Loucy (cell line): ENCODE data around the gene KRTAP10-3.

Experiments
- H2AFZ ChIP-seq: fragments of 200-600 bp; sonication (generic); 2 replicates; pipeline ENCODE4 v1.6.0; 2016; ENCODE audit warnings: antibody characterized with exemption, mild to moderate bottlenecking, low read length, moderate library complexity
- H3F3A ChIP-seq: fragments of 200-600 bp; 2 replicates; pipeline ENCODE4 v1.6.0; 2016; ENCODE audit warnings: antibody characterized with exemption, low read depth, mild to moderate bottlenecking
- H3K27me3 ChIP-seq: fragments of 200-600 bp; sonication (generic); 2 replicates; pipeline ENCODE4 v1.6.1; 2014; ENCODE audit warnings: low read length, mild to moderate bottlenecking; ENCODE audit not compliant: insufficient read depth, poor library complexity, severe bottlenecking
- H3K36me3 ChIP-seq: fragments of 200-600 bp; sonication (generic); 2 replicates; pipeline ENCODE4 v1.6.1; 2016; ENCODE audit warnings: low read length; ENCODE audit not compliant: insufficient read depth
- H3K4me1 ChIP-seq: fragments of 200-600 bp; sonication (generic); 2 replicates; pipeline ENCODE4 v1.5.1; 2014; ENCODE audit warnings: low read length, mild to moderate bottlenecking; ENCODE audit not compliant: insufficient read depth, poor library complexity, severe bottlenecking
- H3K4me2 ChIP-seq: fragments of 200-600 bp; sonication (generic); 2 replicates; pipeline ENCODE4 v1.6.0; 2014; ENCODE audit warnings: antibody characterized with exemption, low read length, low read depth, mild to moderate bottlenecking; ENCODE audit not compliant: poor library complexity, severe bottlenecking
- H3K4me3 ChIP-seq: fragments of 200-600 bp; sonication (generic); 2 replicates; pipeline ENCODE4 v1.5.1; 2014; ENCODE audit warnings: low read length, mild to moderate bottlenecking, mixed read lengths; ENCODE audit not compliant: poor library complexity, severe bottlenecking
- H3K79me2 ChIP-seq: fragments of 200-600 bp; sonication (generic); 2 replicates; pipeline ENCODE4 v1.6.1; 2014; ENCODE audit warnings: low read length; ENCODE audit not compliant: insufficient read depth
- H3K9ac ChIP-seq: fragments of 200-600 bp; sonication (generic); 2 replicates; pipeline ENCODE4 v1.6.0; 2014; ENCODE audit warnings: mild to moderate bottlenecking, low read depth, low read length, moderate library complexity; ENCODE audit not compliant: poor library complexity, severe bottlenecking
- H3K9me2 ChIP-seq: fragments of 200-600 bp; sonication (generic); replicated peaks from 2 replicates; pipeline ENCODE4 v1.6.1; 2016; ENCODE audit warnings: low read depth, low read length, mixed read lengths
- H3K9me3 ChIP-seq: fragments of 200-600 bp; sonication (generic); 2 replicates; pipeline ENCODE4 v1.6.1; 2014; ENCODE audit warnings: mild to moderate bottlenecking, antibody characterized with exemption, low read length, low read depth; ENCODE audit not compliant: insufficient read depth
- H4K20me1 ChIP-seq: fragments of 200-600 bp; sonication (generic); 2 replicates; pipeline ENCODE4 v1.6.0; 2014; ENCODE audit warnings: antibody characterized with exemption, low read length, mild to moderate bottlenecking; ENCODE audit not compliant: insufficient read depth, poor library complexity, severe bottlenecking
- CTCF ChIP-seq: fragments of 200-600 bp; sonication (generic); conservative IDR thresholded peaks from 2 replicates; pipeline ENCODE4 v1.5.1; 2014; ENCODE audit warnings: mild to moderate bottlenecking, antibody characterized with exemption, low read length
- EZH2phosphoT487 ChIP-seq: fragments of 200-600 bp; IDR thresholded peaks from 2 replicates; pipeline ENCODE4 v1.6.1; 2018; ENCODE audit warnings: antibody characterized with exemption, mild to moderate bottlenecking, moderate library complexity, borderline replicate concordance

The KRTAP10-3 gene

GRCh38 chr21:44517175-44517899 is 41.3 kb downstream of the KRTAP10-3 start:
- Histone ChIP-seq H3K4me2 (no peak overlapping the region), H3K4me3 (no peak overlapping the region), H3K9me3 (no peaks in the 10 kb centered on the region; the same call in 1 of the 2 replicates), H3K4me1 (no peaks in the 10 kb centered on the region), H3K36me3 (no peaks in the 10 kb centered on the region), H3K79me2 (no peaks in the 10 kb centered on the region), H3K9ac (no peak overlapping the region), H3F3A (no peaks in the 10 kb centered on the region), H2AFZ (no peak overlapping the region), H3K27me3 (no peaks in the 10 kb centered on the region), H4K20me1 (no peaks in the 10 kb centered on the region), H3K9me2 (no peaks in the 10 kb centered on the region)
- TF ChIP-seq CTCF: no peak
- TF ChIP-seq EZH2phosphoT487: no peak

GRCh38 chr21:44516828-44517174 is 41.8 kb downstream of the KRTAP10-3 start:
- TF ChIP-seq CTCF: no peak
- TF ChIP-seq EZH2phosphoT487: no peak
- H3K9me2 ChIP-seq: no peaks in the 10 kb centered on the region
- H3K4me1 ChIP-seq: no peaks in the 10 kb centered on the region
- H3K27me3 ChIP-seq: no peaks in the 10 kb centered on the region
- H3K4me2 ChIP-seq: no peak overlapping the region
- H4K20me1 ChIP-seq: no peaks in the 10 kb centered on the region
- no peaks in the 10 kb centered on the region for H3F3A ChIP-seq
- H3K36me3 ChIP-seq: no peaks in the 10 kb centered on the region
- no peaks in the 10 kb centered on the region for H3K79me2 ChIP-seq
- no peak overlapping the region for H3K4me3 ChIP-seq
- no peak overlapping the region for H2AFZ ChIP-seq
- H3K9ac ChIP-seq: no peak overlapping the region
- H3K9me3 ChIP-seq: no peaks in the 10 kb centered on the region; the same call in 1 of the 2 replicates

GRCh38 chr21:44516342-44516741 is 42.3 kb downstream of the KRTAP10-3 start:
- H3K36me3 ChIP-seq: no peaks in the 10 kb centered on the region
- no peaks in the 10 kb centered on the region for H3K27me3 ChIP-seq
- H3K4me1 ChIP-seq: no peaks in the 10 kb centered on the region
- H3K9ac ChIP-seq: no peak overlapping the region
- H2AFZ ChIP-seq: no peak overlapping the region
- no peaks in the 10 kb centered on the region for H3K9me2 ChIP-seq
- no peaks in the 10 kb centered on the region for H3K79me2 ChIP-seq
- H3K4me2 ChIP-seq: no peak overlapping the region
- H3K9me3 ChIP-seq: no peaks in the 10 kb centered on the region; the same call in 1 of the 2 replicates
- H3F3A ChIP-seq: no peaks in the 10 kb centered on the region
- TF ChIP-seq EZH2phosphoT487 (no peak), CTCF (no peak)
- no peaks in the 10 kb centered on the region for H4K20me1 ChIP-seq
- H3K4me3 ChIP-seq: no peak overlapping the region
